ENCODE data around the gene PDZD7. TPM values are rescaled to one million over a fixed set of nuclear protein-coding genes. Genes with fewer than 3 reads are reported as not detected.

PDZD7 gene
- total RNA-seq, 2 experiments from 2014 or later = 1.7 to 3.1 TPM

- ChIA-PET POLR2A (no interaction called here), CTCF (no interaction called here)
- no peaks in the 10 kb centered on the region for H3K9me3 Mint-ChIP-seq
- H3K4me3 ChIP-seq (ENCODE audit: low read length) = no peak overlapping the region
- H3K36me3 ChIP-seq (ENCODE audit: insufficient read depth, low read length) = peaks cover 34% of the 10 kb centered on the region
- H3K9me3 ChIP-seq (ENCODE audit: control insufficient read depth in 1 of 2, insufficient read depth in 1 of 2, low read length in 2 of 2) = no peaks in the 10 kb centered on the region
- no peaks in the 10 kb centered on the region for H3K4me1 ChIP-seq (ENCODE audit: insufficient read depth, low read length)
- no peaks in the 10 kb centered on the region for H3K27me3 ChIP-seq (ENCODE audit: control insufficient read depth in 1 of 2, insufficient read depth in 2 of 2, low read length in 2 of 2)
- no peak for ATAC-seq (ENCODE audit: poor library complexity)
- intact Hi-C loops (cut with DNase I, micrococcal nuclease) = no loop called here
- no peaks in the 10 kb centered on the region for H3K27me3 Mint-ChIP-seq
- peaks cover 57% of the 10 kb centered on the region for H3K36me3 Mint-ChIP-seq (ENCODE audit: low read depth)
- TF ChIP-seq, protein P1, sequence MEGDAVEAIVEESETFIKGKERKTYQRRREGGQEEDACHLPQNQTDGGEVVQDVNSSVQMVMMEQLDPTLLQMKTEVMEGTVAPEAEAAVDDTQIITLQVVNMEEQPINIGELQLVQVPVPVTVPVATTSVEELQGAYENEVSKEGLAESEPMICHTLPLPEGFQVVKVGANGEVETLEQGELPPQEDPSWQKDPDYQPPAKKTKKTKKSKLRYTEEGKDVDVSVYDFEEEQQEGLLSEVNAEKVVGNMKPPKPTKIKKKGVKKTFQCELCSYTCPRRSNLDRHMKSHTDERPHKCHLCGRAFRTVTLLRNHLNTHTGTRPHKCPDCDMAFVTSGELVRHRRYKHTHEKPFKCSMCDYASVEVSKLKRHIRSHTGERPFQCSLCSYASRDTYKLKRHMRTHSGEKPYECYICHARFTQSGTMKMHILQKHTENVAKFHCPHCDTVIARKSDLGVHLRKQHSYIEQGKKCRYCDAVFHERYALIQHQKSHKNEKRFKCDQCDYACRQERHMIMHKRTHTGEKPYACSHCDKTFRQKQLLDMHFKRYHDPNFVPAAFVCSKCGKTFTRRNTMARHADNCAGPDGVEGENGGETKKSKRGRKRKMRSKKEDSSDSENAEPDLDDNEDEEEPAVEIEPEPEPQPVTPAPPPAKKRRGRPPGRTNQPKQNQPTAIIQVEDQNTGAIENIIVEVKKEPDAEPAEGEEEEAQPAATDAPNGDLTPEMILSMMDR (IDR thresholded peaks at IDR 0.05) = no peak
- H3K27ac ChIP-seq (ENCODE audit: low read depth in 1 of 2, low read length in 2 of 2) = no peak overlapping the region
- no peak overlapping the region for H3K4me3 Mint-ChIP-seq
- no peak overlapping the region for H3K27ac Mint-ChIP-seq
- DNase-seq = no peak
- H3K4me1 Mint-ChIP-seq (ENCODE audit: low read depth) = no peaks in the 10 kb centered on the region
Measured at GRCh38 chr10:100979791-100980272, 51.1 kb downstream of the PDZD7 start.

GRCh38 chr10:100978901-100979195, 52.1 kb downstream of the PDZD7 start:
- H3K9me3 ChIP-seq (ENCODE audit: control insufficient read depth in 1 of 2, insufficient read depth in 1 of 2, low read length in 2 of 2) = no peaks in the 10 kb centered on the region
- Mint-ChIP-seq H3K27me3 (no peaks in the 10 kb centered on the region), H3K9me3 (no peaks in the 10 kb centered on the region), H3K4me1 (ENCODE audit: low read depth) (no peaks in the 10 kb centered on the region), H3K27ac (no peak overlapping the region), H3K4me3 (no peak overlapping the region), H3K36me3 (ENCODE audit: low read depth) (peaks cover 48% of the 10 kb centered on the region)
- POLR2A ChIA-PET = no interaction called here
- no peak for ATAC-seq (ENCODE audit: poor library complexity)
- CTCF ChIA-PET = no interaction called here
- TF ChIP-seq, protein P1 (IDR thresholded peaks at IDR 0.05) = no peak
- H3K4me3 ChIP-seq (ENCODE audit: low read length) = no peak overlapping the region
- peaks cover 28% of the 10 kb centered on the region for H3K36me3 ChIP-seq (ENCODE audit: insufficient read depth, low read length)
- no peak for DNase-seq
- no peaks in the 10 kb centered on the region for H3K27me3 ChIP-seq (ENCODE audit: control insufficient read depth in 1 of 2, insufficient read depth in 2 of 2, low read length in 2 of 2)
- intact Hi-C loops (cut with DNase I, micrococcal nuclease) = no loop called here
- H3K27ac ChIP-seq (ENCODE audit: low read depth in 1 of 2, low read length in 2 of 2) = no peak overlapping the region
- H3K4me1 ChIP-seq (ENCODE audit: insufficient read depth, low read length) = no peaks in the 10 kb centered on the region

- intact Hi-C loops (cut with DNase I, micrococcal nuclease) = no loop called here
- ATAC-seq (ENCODE audit: poor library complexity) = no peak
- TF ChIP-seq, protein P1 (IDR thresholded peaks at IDR 0.05) = no peak
- H3K36me3 ChIP-seq (ENCODE audit: insufficient read depth, low read length) = peaks cover 28% of the 10 kb centered on the region
- no peaks in the 10 kb centered on the region for H3K27me3 Mint-ChIP-seq
- no peaks in the 10 kb centered on the region for H3K4me1 Mint-ChIP-seq (ENCODE audit: low read depth)
- no peak overlapping the region for H3K4me3 ChIP-seq (ENCODE audit: low read length)
- no peaks in the 10 kb centered on the region for H3K9me3 ChIP-seq (ENCODE audit: control insufficient read depth in 1 of 2, insufficient read depth in 1 of 2, low read length in 2 of 2)
- POLR2A ChIA-PET = no interaction called here
- no peak overlapping the region for H3K27ac ChIP-seq (ENCODE audit: low read depth in 1 of 2, low read length in 2 of 2)
- H3K27ac Mint-ChIP-seq = no peak overlapping the region
- no peaks in the 10 kb centered on the region for H3K27me3 ChIP-seq (ENCODE audit: control insufficient read depth in 1 of 2, insufficient read depth in 2 of 2, low read length in 2 of 2)
- peaks cover 45% of the 10 kb centered on the region for H3K36me3 Mint-ChIP-seq (ENCODE audit: low read depth)
- no peak overlapping the region for H3K4me3 Mint-ChIP-seq
- H3K9me3 Mint-ChIP-seq = no peaks in the 10 kb centered on the region
- no peaks in the 10 kb centered on the region for H3K4me1 ChIP-seq (ENCODE audit: insufficient read depth, low read length)
- CTCF ChIA-PET = no interaction called here
- no peak for DNase-seq
Measured at GRCh38 chr10:100978121-100978900, 52.6 kb downstream of the PDZD7 start.

Measured in CD4-positive, alpha-beta T cell (primary cell).